HG03066 (cell line): ENCODE results near the gene NCAPH2.

Source experiments
- ATAC-seq: cut with Tn5 transposase; IDR thresholded peaks from one replicate; pipeline ENCODE4 v1.9.1; 2021; ENCODE audit warnings: low read depth; ENCODE audit not compliant: unreplicated experiment

Gene NCAPH2

DNA sequence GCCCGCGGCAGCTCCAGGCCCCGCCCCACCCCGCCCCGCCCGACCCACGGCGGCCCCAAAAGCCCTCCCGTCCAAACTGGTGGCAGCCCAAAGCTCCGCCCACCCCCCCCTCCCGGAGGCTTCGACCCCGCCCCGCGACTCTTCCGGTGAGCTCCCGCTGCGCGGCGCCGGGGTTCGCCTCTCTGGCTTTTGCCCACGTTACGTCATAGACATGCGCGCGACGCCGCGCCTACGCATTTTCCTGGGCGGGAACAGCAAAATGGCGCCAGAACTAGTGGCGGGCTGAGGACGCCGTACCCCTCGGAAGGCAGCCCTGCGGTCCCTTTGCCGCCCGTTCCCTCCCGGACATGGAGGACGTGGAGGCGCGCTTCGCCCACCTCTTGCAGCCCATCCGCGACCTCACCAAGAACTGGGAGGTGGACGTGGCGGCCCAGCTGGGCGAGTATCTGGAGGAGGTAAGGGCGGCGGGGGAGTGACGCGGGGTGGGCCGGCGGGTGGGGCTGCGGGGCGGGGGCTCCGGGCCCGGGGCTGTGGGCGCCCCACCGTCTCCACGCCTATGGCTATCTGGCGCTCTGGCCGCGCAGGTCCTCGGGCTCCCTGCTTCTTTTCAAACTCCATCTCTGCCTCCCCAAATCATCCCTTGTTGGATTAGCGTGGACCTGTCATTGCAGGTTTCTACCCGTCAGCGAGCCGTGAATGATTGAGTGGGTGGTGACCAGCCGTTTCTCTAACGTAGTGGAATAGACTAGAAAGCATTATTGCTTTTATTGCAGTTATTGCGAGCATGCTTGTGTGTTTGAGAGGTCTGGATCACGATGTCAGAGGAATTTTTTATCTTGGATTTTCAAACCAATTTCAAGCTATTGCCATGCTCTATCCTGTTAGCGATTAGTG is at the start of gene NCAPH2:
NCAPH2 (plus strand) TSS at position 234 of the 894 bp plus-strand sequence; CDS start at position 348, 114 bp downstream.
- peak; percentile 64 for ATAC-seq

DNA sequence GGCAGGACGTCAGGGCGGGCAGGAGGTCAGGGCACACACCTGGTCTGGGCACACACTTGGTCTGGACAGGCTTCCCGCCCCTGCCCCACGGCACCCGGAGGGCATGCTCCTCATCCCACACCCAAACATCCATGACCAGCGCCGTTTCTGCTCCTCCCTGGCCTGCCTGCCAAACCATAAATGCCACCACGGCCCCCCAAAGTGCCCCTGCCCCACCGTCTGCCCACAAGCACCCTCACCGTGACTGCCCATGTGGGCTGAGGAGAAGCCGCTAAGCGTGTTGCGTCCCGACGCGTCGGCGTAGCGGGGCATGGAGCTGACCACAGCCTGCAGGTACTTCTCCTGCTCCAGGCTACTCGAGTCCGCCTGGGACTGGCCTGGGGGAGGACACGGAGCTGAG is 49.0 kb upstream of the NCAPH2 start:
- no peak for ATAC-seq

DNA sequence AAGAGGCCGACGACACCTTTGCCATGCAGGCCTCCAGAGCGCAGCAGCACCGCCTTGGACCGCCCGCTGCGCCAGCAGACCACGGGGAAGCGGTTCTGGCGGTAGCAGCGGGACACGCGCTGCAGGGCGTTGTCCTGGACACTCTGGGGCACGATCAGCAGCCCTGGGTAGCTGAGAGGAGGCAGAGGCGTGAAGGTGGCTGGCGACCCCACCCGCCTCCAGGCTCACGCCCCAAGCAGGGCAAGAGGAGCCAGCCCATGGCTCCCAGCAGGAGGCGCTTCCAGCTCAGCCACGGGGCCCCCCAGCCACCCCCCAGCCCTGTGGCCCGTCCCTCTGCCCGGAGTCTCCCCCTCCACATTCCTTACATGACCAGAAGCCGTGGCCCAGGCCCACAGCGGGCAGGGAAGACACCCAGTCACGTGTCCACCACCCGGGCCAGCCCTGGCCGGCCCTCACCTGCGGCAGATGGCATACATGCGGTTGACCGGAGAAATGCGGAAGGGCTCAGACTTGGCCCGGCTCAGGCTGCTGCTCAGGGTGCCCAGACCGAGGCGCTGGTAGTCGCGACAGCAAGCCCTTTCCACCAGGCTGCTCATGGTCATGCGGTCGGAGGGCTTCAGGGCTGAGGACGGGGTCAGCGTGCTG is 48.4 kb upstream of the NCAPH2 start:
- ATAC-seq: no peak

DNA sequence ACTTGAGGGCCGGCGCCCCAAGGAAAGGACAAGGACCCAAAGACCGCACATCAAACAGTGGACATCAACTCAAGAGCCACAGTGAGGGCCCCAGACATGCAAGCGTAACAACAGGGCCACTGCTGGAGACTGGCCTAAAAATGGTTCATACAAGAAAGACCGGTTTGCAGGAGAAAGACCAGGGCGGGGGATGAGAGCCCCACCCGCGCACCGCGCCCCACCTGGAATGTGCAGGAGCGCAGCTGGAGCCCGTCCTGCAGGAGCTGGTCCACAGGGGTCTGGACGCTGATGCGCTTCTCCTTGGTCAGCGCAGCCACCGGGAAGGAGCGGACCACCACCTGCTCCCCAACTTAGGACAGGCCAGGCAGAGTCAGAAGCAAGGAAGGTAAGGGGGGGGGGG is 47.1 kb upstream of the NCAPH2 start:
- no peak for ATAC-seq

DNA sequence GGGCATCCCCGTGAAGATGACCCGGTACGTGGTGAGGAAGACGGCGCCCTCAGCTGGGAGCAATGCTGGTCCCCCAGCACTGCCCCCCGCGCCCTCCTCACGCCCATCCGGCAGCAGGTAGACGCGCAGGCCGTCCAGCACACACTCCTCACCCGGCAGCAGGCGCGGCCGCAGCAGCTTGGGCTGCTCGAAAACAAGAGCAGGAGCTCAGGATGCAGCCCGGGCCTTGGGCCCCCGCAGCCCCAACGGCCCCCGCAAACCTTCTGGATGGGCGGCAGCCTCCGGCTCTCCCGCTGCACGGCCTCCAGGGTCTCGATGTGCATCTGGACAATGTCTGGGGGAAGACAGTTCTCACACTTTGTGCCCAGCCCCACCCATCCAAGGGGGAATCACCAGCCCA is 46.5 kb upstream of the NCAPH2 start:
- no peak for ATAC-seq

DNA sequence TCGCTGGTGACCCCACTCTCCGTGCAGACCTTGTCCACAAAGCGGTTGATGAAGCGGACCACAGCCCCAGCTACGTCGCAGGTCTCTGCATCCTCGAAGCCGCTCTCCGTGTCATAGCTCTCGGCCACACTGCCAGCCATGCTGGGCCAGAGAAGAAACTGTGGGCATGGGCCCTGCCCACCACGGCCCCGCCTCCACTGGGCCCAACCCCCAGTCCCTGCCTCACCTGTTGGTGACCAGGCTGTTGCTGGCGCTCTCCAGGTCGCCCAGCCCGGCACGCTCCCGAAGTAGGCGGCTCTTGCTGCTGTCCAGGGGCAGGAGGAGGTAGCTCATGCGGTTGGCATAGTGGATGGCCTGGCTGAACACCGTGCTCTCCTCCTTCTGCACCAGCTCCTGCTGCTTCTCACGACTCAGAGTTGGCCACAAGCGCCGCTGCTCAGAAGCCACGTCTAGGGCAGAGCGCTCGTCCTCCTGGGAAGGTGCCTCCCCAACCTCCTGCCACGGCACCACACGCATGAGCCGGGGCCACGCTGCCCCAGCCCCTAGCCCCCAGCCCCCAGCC is 46.0 kb upstream of the NCAPH2 start:
- ATAC-seq: no peak

DNA sequence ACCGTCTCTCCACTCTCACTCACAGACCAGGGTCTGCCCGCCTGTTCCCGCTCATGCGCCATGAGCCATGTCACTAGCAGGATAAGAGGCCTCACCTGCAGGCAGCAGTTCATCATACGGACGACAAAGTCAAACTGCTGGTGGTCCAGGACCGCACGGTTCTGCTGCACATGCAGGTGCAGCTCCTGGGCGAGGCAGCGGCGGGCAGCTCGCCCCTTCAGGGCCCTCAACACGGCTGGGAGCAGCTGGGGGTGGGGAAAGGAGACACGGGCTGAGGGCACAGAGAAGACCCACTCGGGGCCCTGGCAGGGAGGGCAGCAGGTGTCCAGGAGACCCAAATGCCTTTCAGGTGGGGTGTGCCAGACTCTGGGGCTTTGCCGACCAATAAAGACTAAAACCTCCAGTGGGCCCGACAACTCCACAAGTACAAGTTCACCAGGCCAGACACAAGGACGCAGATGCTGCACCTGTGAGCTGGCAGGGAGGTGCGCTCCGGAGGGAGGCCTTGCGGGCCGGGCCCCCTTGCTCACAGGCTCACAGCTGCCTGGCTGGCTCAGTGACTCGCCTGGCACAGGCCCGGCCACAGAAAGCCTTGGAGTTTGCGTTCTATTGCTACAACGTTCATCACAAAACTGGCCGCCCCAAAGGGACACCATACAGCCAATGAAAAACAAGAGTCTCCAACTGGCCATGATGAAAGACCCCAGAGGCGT is 44.7 kb upstream of the NCAPH2 start:
- ATAC-seq: no peak

DNA sequence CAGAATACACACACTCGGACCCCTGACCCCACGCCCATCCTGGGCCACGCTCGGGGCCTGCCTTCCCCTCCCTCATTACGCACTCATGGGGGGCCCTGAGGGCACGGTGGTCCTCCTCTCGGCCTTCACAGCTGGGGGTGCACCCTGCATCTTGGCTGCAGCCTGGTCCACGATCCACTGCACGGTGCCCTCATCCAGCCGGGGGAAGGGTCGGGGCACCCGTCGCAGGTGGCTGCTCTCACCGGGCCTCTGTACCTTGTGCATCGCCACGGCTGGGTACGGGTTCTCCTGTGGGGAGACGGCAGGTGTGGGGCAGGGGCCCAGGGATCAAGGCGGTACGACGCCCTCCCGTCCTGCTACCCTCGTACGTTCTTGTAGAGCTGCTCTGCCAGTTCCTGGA is 43.6 kb upstream of the NCAPH2 start:
- no peak for ATAC-seq

DNA sequence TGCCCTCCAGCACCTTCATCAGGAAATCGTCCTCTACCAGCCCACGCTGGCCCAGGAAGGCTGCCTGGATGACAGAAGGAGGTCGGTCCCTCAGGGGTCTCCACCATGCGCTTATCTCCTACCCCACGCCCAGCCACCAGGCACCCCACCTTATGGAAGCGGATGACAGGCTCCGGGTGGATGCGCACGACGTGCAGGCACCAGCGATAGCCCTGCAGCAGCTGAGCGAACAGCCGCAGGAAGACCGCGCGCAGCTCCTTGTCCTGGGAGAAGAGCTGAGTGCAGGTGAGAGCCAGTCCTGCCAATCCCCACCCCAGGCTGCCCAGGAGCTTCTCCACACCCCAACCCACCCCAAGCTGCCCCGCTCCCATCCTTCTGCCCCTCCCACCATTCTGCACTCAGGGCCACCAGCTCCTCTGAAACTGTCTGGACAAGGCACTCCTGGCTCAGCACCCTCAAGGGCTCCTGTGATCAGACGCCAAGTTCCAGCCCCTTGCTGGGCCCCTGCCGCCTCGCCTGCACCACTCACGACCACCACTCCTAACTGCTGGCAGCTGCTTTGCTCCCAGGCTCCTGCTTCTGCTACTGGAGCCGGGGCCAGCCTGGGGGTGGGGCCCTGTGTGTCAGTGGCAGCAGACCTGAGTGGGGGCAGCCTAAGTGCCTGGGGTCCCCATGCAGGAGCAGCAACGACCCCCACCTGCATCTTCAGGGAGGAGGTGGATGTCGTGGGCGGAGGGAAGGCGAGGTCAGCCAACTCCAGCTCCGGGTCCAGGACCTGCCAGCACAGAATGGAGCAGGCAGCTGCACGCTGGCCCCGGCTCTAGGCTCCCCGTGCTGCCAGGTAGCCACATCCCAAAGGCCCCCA is 42.7 kb upstream of the NCAPH2 start:
- ATAC-seq: no peak

DNA sequence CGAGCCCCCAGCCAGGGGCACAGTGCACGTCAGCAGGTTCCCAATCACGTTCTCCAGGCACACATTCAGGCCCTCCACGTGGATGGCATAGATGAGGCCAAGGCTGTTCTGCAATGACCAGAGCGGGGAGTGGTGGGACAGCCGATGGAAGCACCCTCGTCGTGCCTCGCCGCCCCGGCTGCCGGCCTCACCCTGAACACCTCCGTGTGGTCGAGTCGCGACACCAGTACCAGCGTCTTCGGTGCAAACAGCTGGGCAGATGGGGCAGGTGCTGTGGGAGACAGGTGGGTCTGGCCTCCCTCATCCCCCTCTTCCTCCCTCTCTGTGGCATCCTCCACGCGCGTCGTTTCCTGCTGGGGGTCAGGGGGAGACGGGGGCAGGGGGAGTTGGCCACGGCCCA is 40.7 kb upstream of the NCAPH2 start:
- ATAC-seq: no peak

DNA sequence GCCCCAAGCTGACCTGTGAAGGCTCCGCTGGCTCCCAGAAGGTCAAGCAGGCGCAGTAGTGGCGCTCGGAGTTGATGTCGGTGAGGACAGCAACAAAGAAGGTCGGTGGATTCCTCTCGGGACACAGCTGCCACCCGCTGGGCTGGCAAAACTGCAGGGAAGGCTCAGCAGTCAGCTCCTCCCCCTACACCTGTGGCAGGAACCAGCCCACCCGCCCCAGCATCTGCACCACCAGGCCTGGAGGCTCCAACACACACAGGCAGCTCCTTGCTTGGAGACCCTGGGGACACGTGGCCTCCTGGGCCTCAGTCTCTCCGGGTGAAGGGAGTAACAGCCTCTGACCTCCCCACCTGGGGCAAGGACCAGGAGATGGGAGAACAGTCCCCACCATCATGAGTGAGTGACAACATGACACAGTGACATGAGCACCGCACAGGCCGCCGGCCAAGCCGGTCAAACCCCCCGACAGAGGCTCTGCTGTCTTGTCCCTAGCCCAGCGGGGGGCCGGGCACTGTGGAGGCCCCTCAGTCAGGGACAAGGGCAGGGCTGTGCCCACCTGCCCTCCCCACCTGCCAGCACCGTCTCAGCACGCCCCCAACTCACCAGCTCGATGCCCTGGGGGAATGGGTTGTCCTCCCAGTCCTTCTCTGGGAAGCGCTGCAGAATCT is 40.1 kb upstream of the NCAPH2 start:
- ATAC-seq: no peak

DNA sequence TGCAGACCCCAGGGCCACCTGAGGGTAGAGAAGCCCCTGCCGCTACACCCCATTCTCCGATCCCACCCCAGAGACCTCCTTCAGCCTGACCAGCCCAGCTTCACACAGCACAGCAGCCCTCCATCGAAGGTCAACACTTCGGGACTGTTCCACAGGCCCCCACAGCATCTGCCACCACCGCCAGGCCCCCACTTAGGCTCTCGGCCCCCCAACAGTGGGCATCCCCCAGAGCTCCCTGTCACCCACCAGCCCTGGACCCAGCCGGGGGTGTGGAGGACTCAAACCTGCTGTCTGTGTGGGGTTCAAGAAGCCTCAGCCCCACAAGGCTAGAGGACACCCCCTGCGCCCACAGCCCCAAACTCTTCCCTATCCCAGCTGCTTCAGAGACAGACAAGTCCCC is 39.4 kb upstream of the NCAPH2 start:
- no peak for ATAC-seq

DNA sequence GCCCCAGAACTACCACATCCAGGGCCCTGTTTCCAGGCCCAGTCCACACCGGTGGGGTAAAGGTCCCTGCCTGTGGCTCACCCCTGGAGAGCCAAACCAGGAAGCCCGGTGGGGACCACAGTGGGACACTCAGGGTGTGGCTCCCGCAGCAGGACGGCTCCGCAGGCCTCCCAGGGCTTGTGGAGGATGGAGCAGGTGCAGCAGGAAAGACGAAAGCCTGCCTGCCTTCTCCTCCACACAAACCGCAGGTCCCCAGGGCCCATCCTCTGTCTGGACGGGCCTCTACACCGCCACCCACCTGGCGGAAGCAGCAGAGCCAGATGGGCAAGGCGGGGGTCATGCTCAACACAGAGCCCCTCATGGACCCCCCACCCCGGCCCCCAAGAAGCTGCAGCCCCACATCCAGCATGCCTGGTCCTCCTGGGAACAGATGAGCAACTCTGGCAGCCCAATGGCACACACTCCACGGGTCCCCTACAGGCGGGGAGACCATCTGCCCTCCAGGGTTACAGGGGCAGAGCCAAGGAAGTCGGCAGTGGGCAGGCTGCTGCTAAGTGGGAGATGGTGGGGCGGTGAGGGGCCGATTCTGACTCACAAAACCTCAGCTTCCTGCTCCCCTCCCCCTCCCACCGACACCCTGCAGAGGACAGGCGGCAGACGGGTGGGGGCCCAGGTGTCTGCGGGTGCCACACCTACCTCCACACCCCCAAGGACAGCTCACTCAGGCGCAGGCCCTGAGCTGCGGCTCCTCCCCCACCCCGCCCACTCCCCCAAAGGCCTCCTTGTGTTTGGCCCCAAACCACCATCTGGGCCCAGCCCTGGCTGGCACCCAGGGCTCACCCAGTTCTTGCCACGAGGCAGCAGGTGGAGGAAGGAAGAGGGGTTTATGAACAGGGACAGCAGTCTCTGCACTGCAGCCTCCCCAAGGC is 38.4 kb upstream of the NCAPH2 start:
- ATAC-seq: peak; percentile 60

DNA sequence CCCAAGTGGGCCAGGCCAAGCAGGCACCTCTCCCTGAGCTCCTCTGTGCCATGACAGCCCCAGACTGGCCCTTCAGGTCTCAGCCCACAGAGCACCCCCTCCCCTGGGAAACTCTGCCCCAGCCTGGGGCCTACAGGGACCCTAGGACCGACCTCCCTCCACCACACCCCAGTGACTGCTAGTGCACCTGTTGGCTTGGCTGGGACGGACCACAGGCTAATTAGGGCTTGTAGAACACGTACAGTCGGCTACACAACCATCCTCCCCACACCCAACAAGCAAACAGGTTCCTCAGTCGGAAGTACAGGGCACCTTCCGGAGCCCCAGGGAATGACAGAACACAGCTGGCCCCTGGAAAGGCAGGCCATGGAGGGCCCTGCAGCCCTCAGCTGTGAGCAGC is 37.5 kb upstream of the NCAPH2 start:
- no peak for ATAC-seq

DNA sequence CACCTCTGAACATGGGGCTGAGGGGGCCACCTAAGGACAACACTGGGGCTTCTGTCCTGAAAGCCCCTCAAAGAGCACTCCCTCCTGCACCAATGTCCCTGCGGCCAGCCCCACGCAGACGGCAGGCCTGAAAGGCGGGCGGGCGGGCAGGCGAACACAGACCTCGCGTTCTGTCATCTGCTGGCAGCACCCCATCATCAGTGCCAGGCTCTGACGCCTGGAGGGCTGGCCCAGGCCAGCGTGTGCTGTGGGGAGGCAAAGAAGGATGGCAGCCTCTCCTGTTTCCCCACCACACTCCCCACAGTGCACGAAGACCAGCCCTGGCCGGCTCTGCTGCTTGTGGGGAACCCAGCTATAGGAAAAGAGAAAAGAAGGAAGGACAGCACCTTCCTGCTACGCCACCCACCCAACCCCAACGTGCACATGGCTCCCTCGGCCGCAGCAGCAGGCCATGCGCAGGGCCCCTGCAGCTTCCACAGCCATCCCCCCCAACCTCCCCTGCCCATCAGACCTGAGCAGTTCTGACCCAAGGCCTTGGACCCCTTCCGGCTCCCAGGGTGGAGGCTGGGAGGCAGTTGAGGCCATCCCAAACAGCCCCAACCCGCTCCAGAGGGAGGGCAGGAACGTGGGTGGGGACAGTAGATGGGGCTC is 36.7 kb upstream of the NCAPH2 start:
- no peak for ATAC-seq

DNA sequence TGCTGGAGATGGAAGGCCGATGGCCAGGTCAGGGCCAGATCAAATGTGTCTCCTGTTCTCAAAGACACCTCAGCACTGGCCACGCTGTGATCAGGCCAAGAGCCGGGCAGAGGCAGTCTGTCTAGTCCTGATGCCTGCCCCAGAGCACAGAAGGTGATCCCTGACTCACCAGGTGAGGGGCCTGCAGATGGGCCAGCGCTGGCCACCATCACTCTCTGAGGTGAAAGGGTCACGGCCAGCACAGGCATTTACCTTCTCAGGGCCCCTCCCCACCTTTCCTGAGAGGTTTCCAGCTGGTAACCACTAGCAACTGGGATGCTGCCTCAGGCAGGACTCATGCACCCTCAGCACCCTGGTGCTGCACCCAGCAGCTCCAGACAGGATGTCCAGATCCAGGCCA is 36.1 kb upstream of the NCAPH2 start:
- no peak for ATAC-seq

DNA sequence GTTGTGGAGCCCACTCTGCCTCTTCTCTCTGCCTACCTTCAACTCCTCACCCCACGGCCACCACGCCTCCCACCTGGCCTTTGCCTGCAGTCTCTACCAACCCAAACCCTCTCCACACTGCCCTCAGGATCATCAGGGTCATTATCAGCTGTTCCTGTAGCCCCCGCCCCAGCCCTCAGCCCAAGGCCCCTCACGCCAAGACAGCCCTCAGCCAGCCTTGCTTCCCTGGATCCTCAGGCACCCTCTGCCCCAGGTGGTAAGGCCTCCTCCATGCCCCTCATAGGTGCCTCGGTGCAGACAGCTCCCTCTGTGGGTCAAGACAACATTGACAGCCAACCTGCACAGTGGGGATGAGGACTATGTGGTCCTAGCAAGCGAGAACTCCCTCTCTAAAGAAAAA is 34.9 kb upstream of the NCAPH2 start:
- no peak for ATAC-seq
